ENCODE results near the gene NMNAT1.
"Not testable (repeated sequence)": the region's sequence is repeated elsewhere in the genome, so short reads cannot be mapped to it uniquely, and the experiment has no call there.

NMNAT1 gene

DNA sequence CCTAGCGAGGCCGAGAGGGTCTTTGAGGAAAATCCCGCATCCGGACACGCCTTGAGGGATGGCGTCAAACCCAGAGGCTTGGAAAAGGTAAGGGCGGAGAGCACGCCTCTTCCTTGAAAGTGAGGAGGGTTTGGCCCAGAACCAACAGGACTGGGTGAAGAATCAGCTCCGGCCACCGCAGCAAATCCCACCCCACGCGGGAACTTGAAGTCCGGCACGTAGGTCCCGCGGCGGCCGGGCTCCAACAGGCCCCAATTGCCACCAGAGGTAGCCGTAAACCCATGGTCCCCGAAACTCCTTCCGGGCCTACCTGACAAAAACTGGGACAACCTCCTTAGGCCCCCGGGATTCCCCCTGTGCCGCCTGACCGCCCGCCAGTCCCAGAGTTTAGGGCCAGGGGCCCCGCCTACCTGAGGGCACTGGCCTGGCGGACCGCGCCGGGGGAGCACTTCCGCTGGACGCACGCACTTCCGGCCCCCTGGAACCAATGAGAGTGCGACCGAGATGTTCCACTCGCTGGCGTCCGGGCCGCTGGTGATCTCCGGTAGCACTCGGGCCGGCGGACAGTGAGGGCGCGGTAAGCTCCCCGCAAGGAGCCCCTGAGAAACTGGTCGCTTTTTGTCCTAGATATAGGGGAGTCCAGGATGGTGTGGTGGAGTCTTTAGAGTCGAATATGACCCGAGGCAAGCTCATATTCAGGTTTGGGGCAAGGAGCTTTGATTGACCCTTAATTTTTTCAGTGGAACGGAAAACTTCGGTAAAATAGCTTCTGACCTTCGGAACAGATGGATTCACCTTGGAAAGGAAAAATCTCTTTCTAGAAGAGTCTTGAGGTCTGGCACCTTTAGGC, at the start of gene NMNAT1, which contains the start of gene LZIC:
Gene NMNAT1 (plus strand): TSS at position 537 of the 850 bp plus-strand sequence. CDS start 28,599 bp downstream, outside the sequence.
Gene LZIC (minus strand): TSS at position 453 of the 850 bp plus-strand sequence. CDS start 6,772 bp downstream, outside the sequence.
- peak; percentile 88 to 93 for DNase-seq

DNA sequence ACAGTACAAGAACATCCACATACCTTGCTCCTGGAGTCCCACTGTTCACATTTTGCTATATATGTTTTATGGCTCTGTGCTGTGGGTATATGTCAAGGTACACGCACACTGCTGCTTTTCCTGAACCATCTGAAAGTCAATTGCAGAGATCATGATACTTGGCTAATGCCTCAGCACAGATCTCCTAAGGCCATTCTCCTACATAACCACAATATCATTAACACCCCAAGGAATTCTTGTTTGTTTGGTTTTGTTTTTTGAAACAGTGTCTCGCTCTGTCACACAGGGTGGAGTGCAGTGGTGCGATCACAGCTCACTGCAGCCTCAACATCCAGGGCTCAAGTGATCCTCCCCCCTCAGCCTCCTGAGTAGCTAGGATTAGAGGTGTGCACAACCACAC, 49.2 kb upstream of the NMNAT1 start:
- DNase-seq = no peak

DNA sequence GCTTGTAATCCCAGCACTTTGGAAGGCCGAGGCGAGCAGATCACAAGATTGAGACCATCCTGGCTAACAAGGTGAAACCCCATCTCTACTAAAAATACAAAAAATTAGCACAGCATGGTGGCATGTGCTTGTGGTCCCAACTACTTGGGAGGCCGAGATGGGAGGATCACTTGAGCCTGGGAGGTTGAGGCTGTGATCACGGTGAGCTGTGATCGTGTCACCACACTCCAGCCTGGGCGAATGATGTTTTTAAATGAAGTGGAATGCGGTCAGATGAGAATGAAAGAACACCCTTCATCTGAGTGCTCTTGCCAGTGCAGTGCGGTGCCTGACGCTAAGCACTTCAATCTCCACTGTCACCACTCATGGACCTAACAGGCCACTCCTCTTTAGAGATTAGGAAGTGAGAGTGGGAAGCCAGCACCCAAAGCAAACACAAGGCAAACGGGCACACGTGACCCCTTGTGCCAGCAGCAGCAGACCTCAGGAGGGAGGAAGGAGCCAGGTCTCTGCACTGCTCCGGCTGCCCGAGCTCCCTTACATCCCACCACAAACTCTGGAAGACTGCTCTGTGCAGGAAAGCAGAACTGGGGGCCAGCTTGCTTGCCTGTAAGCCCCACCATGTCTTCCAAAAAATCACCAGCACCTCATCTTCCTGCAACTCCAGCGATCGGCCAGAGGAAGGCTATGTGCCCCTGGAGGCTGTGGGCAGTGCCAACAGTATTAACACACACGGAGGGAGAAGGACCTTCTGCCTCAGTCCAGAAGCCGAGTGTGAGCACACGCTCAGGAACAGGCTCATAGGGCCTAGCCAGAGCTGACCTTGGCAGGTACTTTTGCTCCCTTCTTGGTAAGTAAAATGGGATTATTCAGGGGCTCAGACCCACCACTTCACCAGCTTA, 42.9 kb upstream of the NMNAT1 start:
- peak in 1 of 2 donors; percentile 48 for DNase-seq

DNA sequence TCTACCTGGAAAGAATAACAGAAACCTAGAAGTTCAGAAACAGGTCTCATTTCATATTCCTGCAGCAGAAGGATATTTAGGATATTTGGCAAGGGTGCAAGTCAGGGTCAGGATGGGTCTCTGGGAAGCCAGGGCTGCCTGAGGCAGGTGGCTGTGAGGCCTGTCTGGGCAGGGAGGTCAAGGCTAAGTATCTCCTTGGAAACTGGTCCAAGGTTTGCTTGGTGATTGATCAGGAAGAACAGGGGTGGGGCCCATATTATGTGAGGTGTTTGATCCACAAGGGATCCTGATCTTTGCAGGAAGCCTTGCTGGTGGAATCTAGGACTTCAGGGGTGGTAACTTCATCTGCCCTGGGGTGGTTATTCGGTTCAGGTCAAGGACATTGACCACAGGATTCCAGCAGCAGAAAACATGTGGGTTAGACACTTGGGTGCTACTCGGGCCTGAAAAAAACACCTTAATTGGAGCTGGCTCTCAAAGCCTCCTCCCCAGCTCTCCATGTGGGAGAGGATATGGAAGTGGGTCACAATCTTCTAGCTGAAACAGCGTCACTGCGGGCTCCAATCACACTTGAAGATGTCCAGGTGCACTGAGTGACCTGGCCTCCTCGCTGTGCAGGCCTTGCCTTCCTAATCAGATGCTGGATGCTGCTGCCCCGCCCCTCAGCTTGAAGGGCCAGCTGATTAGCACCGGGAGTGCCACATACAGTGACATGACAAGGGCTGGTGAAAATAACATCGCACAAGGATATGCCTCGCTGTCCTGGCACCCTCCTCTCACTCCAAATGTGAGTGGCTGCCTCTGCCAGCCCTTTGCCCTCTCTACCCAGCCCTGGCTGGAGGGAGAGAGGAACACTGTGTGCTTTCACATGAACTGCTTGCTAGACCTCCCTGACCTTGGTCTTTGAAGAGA, 41.9 kb upstream of the NMNAT1 start:
- no peak for DNase-seq

DNA sequence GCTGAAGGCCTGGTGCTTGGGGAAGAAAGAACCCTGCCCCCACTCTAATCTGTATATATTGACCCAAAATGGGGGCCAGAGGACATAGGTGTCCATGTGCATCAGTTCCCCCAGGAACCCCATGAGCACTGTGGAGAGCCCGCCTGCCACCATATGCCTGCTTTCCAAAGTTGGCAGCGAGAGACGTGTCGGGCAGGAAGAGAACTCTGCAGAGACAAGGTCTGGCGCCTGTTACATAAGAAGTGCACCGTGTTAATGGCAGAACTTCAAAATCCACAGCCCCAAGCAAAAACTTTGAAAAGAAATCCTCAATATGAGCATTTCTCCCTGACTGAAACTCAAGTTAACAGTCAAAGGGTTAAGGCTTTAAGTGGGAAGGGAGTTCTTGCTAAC, 41.2 kb upstream of the NMNAT1 start:
- no peak for DNase-seq

DNA sequence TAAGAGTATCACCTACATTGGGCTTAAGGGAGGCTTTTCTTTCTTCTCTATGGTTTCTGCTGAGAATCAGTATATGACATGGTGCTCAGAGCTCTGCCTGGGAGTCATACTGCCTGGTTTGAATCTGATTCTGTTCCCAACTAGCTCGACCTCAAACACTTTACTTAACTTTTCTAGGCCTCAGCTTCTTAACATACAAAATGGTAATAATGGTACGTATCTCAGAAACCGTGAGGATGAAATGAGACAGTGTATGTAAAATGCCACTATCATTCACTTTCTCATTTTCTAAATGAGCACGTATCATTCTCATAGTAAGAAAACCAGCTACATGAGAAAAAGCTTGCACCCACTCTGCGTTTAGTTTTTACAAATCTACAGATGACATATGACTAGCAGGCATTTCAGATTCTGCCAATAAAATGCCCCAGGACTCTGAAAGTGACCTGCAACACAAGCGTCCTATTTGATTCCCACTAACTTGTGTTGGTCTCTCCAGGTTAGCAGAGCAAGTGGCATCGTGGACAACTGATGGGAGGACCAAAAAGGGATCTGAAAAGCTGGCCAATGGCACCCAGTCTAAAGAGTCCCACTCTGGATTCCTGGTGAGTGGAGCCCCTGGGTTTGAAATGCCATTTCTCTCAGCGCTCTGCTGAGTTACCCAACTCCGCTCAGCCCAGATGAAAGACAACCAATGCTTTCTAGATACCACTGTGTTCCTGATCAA, 39.3 kb upstream of the NMNAT1 start:
- DNase-seq = no peak

DNA sequence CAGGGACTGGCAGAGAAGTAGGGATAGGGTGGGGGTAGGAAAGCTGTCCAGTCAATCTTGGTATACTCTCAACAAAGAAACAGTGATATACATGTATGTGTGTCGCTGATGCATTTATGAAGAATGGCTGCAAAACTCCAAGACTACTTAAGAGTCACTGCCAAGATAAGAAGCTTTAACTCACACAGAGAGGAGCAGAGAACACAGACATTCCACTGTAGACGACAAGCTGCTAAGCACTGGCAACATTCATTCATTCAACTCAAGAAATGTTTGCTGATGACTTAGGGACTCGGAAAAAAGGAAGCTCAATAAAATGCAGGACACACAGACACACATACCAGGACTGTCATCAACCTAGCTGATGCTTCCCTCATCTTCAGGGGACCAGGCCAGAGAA, 38.7 kb upstream of the NMNAT1 start:
- DNase-seq = no peak

DNA sequence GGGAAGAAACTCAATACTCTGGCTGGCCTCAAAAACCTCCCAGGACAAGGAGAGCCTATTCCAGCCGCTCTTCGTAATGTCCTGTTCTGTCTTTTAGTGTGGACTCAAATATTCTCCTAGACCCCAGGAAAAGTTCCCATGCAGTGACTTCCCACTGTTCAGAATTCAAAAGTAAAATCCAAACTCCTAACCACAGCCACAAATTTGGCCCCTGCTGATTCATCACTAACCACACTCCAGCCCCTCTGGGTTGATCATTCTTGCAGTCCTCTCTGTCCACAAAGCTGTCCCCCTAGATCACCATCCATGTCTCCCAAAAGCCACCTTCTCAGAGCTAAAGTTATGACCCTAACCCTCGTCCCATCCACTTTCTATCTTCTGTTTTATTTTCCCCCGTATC, 38.3 kb upstream of the NMNAT1 start:
- no peak for DNase-seq

DNA sequence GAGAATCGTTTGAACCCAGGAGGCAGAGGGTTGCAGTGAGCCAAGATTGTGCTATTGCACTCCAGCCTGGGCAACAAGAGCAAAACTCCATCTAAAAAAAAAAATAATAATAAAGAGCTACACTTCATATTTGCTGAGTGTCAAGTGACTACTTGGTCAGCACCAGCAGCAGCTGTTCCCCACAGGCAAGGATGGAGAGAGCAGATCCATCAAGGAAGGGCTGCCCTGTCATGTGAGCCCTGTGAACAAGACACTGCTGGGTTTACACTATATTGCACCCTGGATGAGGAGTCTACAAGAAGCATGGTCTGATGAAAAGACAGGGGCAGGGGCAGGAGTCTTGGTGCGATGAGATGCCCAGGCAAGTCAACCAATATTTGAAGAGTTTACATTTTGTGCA, 36.8 kb upstream of the NMNAT1 start:
- no peak for DNase-seq

DNA sequence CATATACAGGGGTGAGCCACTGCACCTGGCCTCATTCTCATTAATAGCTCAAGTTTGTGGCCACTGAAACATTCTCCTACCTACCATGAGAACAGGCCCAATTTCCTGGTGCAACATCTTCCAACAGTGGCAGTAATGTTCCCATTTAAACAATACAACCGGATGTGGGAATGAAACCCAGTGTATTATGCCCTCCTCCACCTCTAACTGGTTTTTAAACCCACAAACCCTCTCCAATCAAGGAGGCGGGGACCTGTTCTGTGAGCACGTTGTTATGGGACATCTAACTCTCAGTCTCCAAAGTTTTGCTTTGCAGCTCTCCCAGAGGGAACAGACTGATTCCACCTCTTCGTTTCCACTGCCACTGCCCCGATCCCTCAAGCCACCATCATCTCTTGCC, 35.8 kb upstream of the NMNAT1 start:
- DNase-seq = no peak

DNA sequence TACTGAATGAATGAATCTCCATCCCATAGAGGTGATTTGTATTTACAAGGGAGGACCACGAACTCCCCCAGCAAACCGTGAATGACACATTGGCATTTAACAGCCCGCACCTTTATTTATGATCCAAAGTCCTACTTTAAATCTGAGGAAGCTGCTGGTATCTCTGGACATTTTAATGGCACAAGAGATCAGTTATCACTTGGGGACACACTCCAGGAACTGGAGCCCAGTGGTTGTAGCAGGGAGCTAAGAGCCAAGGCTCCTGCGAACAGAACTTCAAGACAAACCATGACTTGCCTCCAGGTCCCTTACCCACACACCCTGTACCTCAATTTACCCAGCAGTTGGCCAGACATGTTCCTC, 34.4 kb upstream of the NMNAT1 start:
- no peak for DNase-seq

DNA sequence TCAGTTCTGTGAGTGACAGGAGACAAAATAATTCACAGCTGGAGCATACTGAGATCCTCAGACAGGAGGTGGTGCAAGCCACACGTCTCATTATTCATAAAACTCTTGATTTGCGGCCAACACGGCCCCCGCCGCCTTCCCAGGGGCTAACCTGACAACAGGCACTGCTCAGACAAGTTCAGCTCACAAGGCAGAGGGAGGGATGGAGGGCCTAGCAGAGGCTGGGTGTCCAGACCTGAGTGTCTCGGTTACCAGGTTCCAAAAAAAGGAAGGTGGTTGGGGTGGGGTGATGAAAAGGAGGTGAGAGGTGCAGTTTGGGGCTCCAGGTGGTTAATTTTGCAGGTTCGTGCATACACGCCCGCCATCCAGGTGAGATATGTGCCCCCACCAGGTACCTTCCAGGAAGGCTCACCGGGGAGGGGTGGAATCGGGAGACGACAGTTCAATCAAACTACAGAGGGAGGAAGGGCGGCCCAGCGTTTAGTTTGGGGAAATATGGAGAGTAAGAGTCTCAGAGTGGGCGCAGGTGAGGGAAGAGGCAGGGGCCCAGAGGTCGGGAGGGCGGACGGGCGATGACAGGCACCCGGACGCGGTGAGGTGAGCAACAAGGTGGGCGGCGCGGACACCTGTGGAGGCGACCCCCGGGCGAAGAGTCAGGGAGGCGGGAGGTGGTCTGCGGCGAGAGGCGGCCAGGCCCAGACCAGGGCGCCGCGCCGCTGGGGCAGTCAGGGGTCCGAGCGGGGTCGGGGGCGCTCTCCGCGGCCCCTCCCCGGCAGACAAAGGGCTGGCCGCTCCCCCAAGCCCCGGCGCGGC, 33.8 kb upstream of the NMNAT1 start:
- peak in 1 of 2 donors; percentile 25 for DNase-seq

DNA sequence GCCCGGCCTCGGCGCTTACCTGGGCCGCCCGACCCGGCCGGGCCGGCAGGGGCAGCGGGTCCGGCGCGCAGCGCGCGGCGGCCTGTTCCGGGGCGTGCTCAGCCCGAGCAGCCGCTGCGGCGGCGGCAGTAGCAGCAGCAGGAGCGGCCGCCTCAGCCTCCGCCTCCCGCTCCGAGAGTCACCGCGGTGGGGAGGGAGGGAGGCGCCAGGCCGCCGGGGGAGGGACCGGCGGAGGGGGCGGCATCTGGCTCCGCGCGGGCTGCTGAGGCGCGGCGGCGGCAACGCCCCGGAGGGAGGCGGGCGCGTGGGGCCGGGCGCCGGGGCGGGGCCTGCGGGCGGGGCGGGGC, 33.2 kb upstream of the NMNAT1 start, which contains the start of gene CTNNBIP1:
Gene CTNNBIP1 (minus strand): TSS at position 194 of the 347 bp plus-strand sequence. CDS start 38,205 bp downstream, outside the sequence.
- no peak for DNase-seq

DNA sequence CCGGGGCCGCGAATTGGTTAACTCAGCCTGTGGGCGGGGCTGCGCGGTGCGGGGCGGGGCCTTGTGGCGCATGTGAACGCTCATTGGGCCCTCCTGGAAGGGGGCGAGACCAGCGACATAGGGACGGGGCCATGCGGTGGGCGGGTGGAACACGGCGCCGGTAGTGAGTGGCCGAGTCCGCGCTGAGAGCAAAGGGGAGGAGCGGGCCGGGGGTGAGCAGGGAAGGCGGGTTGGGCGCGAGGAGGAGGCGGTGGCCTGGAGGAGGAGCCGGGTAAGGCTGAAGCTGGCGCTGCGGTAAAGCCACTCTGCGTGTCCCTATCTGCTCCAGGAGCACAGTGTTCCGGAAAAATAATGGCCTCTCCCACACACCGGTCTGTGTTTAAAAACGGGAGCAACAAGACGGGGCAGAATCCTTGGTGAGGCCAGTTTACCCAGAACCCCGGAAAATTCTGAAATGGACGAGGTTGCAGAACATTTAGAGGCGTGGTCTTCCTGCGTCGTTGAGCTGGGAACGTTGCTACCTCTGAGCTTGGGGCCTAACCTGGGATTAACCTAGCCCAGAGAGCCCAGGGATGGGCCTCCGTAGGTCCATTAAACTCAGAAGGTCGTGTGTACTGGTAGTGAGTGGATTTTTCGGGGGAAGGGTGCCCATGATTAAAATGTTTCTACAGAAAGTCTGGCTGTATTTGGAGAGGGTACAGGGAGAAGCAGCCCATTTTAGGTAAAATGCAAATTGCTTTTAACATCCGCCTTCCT, 32.7 kb upstream of the NMNAT1 start:
- peak; percentile 100 for DNase-seq

DNA sequence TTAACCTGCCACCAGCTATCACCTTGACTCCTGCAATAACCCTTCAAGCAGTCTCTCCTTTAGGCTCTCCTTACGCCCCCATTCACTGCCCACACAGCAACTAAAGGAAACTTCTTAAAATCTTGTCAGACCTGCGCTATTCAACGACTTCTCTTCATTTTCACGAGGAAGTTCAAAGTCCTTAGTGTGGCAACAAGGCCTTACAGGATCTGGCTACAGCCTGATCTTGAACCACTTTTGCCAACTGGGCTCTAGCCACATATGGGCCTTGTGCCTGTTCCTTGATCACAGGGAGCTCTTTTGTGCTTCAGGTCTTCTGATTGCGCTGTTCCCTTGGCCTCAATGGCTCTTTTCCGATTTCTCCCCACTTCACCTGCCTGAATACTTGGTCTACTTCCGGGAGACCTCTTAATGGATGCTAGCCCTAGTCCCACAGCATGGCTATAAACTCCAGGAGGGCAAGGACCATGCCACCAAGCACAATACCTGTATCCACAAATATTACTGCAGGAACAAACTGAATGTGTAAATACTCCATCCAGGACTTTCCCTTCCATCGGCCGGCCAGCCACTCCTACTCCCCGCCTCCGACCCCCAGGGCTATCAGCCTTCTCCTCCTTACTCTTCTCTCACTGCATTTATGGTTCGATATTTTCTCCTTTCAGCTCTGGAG, 30.9 kb upstream of the NMNAT1 start:
- DNase-seq = no peak

DNA sequence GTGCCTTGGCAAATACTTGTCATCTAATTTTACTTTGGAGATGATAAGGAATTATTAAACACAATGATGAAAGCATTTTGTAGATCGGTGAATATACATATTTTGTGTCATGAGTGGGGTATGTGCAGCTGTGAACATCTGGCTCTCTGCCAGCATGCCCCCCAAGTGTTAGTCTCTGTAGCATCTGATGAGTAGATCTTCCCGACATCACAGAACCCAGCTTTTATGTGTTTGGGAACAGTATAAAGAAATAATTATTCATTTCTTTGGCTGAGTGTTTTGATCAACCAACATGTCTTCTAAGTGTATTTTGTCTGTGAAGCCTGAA, 28.7 kb upstream of the NMNAT1 start:
- no peak for DNase-seq

DNA sequence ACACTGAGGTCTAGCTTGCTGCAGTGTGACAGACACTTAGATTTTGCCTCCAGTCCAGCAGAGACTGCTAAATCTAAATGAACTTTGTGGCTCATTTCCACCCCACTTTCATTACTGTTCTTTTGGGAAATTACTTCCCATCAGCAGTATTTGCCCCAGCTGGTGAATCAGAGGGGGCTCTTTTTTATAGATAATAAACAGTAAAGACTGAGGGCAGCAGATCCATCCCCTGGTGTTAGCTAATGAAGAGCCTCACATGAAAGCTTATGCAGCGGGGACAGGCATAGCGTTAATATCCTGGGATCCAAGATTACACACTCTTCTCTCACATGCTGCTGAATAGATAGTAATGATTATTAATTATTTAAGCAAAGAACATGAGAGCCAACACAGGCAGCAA, 26.8 kb upstream of the NMNAT1 start:
- DNase-seq = no peak

DNA sequence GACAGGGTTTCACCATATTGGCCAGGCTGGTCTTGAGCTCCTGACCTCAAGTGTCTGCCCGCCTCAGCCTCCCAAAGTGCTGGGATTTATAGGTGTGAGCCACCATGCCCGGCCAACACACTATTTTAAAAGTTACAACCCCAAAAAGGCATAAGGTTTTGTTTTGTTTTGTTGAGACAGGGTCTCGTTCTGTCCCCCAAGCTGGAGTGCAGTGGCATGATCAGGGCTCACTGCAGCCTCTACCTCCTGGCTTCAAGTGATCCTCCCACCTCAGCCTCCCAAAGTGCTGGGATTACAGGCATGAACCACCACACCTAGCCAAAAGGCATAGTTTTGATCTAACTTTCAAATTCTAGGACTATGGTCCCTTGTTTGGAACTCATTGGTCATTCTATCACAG, 25.8 kb upstream of the NMNAT1 start:
- not testable (repeated sequence) for DNase-seq

DNA sequence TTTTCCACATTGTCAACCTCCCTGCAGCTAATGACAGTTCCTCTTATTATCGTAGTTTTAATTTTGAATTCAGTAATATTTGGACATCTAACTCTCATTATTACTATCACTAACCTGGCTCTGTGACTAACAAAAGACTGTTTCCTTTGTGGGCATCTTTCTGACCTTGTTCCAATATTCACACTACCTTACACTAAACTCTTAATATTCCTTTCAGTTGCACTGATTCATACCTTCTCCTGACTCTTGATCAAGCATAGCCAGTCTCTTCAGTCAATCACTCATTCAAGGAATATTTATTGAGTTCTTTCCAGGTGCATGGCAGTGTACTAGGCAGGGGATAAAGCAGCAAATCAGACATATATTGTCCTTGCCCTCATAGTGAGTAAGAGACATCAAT, 25.4 kb upstream of the NMNAT1 start:
- no peak for DNase-seq

DNA sequence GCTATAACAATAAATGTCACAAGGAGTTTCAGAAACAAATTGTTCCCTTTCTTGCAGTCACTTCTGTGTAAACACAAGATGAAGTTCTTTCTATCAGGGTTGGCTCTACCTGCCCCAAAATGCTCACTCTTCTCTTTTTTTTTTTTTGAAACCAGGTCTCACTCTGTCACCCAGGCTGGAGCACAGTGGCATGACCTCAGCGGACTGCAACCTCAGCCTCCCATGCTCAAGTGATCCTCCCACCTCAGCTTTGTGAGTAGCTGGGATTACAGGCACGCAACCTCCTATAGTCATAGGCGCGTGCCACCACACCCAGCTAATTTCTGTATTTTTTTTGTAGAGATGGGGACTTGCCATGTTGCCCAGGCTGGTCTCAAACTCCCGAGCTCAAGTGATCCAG, 22.7 kb upstream of the NMNAT1 start:
- no peak for DNase-seq
